Measurements from ENCODE around the gene ATP6V0A1.
"Not testable (repeated sequence)": the region's sequence is repeated elsewhere in the genome, so short reads cannot be mapped to it uniquely, and the experiment has no call there.

ATP6V0A1 gene

DNA sequence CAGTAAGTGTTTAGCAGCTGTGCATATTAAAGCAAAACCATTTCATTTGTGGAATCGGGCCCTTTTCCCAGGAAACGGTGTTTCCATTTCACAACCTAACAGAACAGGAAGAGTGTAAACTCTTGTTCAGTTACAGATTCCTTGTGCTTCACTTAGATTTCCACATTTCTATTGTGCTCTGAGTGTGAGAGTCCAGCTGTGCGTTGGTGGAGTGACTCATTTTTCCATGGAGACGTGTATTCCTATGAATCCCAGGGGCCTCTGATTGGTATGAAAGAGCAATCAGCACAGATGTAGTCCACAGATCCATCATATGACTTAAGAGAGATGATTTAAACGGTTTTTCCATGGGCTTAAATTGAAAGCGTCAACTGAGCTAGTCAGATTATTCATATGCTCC is 22.3 kb upstream of the ATP6V0A1 start:
- DNase-seq (ENCODE audit: low spot score) = no peak

DNA sequence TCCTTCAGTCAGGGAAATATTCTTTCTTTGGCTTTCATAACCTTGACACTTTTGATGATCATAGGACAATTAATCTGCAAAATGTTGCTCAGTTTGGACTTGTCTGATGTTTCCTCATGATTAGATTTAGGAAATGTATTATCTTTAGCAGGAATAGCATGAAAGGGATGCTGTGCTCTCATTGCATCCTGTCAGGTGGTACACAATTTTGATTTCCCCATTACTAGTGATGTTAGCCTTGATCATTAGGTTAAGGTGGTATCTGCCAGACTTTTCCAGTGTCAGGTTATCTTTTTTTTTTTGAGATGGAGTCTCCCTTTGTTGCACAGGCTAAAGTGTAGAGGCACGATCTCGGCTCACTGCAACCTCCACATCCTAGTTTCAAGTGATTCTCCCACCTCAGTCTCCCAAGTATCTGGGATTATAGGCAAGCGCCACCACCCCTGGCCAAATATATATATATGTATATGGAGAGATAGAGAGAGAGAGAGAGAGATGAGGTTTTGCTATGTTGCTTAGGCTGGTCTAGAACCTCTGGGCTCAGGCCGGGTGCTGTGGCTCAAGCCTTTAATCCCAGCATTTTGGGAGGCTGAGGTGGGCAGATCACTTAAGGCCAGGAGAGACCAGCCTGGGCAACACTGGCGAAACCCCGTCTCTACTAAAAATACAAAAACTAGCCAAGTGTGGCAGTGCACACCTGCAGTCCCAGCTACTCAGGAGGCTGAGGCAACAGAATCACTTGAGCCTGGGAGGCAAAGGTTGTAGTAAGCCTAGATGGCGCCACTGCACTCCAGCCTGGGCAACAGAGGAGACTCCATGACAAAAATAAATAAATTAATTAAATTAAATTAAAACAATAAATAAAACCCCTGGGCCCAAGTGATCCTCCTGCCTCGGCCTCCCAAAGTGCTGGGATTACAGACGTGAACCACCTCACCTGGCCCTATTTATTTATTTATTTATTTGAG is 19.8 kb upstream of the ATP6V0A1 start:
- DNase-seq (ENCODE audit: low spot score) = no peak

DNA sequence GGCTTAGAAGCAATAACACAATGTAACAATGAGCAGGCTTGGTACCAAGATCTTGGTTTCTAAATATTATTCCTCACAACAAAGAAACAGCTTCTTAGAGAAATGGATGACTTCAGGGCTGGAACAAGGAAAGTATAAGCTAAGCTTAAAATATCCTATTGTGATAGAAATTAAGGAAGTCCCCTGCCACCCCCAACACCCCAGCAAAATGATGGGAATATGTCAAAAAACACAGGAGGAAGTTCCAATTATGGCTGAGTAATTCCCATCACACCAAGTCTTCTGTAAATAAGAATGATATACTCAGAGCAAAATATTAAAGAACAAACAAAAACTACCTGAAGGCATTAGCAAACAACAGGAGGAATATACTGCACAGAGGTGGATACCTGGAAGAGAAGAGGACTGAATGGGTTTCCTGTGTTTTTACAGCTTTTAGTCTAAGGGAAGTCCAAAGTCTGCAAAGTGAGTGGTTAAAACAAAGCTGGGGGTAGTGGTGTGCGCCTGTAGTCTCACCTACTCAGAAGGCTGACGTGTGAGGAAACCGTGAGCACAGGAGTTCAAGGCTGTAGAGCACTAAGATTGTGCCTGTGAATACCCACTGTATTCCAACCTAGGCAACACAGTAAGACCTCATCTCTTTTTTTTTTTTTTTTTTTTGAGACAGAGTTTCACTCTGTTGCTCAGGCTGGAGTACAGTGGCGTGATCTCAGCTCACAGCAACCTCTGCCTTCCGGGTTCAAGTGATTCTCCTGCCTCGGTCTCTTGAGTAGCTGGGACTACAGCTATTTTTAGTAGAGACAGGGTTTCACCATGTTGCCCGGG is 17.1 kb upstream of the ATP6V0A1 start:
- DNase-seq (ENCODE audit: low spot score) = no peak

DNA sequence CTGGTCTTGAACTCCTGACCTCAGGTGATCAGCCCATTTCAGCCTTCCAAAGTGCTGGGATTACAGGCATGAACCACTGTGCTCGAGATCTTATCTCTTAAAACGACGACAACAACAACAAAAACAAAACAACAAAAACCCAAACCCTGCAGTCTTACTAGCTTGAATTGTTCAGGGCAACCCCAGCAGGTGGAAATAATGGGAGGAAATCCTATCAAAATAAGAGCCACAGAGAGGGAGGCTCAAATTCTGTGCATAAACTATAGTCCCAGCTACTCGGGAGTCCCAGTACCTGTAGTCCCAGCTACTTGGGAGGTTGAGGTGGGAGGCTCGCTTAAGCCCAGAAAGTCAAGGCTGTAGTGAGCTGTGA is 16.5 kb upstream of the ATP6V0A1 start:
- no peak for DNase-seq (ENCODE audit: low spot score)

DNA sequence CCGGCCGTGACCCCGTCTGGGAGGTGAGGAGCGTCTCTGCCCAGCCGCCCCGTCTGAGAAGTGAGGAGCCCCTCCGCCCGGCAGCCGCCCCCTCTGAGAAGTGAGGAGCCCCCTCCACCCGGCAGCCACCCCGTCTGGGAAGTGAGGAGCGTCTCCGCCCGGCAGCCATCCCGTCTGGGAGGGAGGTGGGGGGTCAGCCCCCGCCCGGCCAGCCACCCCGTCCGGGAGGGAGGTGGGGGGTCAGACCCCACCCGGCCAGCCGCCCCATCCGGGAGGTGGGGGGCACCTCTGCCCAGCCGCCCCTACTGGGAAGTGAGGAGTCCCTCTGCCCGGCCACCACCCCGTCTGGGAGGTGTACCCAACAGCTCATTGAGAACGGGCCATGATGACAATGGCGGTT is 9.5 kb upstream of the ATP6V0A1 start:
- DNase-seq (ENCODE audit: low spot score) = not testable (repeated sequence)

DNA sequence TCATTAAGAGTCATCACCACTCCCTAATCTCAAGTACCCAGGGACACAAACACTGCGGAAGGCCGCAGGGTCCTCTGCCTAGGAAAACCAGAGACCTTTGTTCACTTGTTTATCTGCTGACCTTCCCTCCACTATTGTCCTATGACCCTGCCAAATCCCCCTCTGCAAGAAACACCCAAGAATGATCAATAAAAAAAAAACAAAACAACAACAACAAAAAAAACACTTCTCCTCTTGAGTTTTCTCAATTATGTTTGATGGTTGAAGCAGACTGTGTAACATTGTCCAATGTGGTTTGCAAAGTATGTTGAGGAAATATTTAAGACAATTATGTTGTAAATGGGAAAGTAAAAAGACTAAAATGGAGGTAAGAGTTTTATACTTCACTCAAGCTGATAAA is 8.8 kb upstream of the ATP6V0A1 start:
- DNase-seq (ENCODE audit: low spot score) = not testable (repeated sequence)

DNA sequence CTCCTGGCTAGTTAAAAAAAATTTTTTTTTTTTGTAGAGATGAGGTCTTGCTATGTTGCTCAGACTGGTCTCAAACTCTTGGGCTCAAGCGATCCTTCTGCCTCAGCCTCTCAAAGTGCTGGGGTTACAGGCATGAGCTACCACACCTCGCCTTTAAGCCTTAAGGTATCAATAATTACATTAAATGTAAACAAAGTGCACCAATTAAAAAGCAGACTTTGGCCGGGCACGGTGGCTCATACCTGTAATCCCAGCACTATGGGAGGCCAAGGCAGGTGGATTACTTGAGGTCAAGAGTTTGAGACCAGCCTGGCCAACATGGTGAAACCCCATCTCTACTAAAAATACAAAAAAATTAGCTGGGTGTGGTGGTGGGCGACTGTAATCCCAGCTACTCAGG is 7.4 kb upstream of the ATP6V0A1 start:
- not testable (repeated sequence) for DNase-seq (ENCODE audit: low spot score)

DNA sequence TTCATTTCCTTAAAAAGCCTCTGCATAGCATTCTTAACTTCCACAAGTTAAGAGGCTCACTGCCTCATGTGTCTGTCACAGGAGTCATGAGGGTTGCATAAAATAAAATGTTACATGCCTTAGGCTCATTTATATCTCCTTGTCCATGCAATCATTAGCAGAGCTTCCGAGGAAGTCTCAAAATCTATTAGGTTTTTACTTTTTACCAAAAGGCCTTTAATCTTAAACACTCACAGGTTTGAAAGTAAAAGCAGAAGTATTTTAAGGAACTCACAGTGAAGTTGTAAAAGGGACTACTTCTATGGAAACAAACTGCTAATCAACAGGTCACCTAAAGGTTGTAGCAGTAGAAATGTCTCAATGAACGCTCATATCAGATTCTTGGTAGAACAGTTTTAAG is 5.2 kb upstream of the ATP6V0A1 start:
- DNase-seq (ENCODE audit: low spot score) = no peak

DNA sequence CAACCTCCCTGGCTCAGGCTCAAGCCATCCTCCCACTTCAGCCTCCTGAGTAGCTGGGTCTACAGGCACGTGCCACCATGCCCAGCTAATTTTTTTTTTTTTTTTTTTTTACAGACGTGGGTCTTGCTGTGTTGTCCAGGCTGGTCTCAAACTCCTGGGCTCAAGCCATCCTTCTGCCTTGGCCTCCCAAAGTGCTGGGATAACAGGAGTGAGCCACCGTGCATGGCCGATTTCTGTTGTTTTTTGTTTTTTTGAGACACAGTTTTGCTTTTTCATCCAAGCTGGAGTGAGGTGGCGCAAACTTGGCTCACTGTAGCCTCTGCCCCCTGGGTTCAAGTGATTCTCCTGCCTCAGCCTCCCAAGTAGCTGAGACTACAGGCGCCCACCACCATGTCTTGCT is 3.7 kb upstream of the ATP6V0A1 start:
- DNase-seq (ENCODE audit: low spot score) = not testable (repeated sequence)

DNA sequence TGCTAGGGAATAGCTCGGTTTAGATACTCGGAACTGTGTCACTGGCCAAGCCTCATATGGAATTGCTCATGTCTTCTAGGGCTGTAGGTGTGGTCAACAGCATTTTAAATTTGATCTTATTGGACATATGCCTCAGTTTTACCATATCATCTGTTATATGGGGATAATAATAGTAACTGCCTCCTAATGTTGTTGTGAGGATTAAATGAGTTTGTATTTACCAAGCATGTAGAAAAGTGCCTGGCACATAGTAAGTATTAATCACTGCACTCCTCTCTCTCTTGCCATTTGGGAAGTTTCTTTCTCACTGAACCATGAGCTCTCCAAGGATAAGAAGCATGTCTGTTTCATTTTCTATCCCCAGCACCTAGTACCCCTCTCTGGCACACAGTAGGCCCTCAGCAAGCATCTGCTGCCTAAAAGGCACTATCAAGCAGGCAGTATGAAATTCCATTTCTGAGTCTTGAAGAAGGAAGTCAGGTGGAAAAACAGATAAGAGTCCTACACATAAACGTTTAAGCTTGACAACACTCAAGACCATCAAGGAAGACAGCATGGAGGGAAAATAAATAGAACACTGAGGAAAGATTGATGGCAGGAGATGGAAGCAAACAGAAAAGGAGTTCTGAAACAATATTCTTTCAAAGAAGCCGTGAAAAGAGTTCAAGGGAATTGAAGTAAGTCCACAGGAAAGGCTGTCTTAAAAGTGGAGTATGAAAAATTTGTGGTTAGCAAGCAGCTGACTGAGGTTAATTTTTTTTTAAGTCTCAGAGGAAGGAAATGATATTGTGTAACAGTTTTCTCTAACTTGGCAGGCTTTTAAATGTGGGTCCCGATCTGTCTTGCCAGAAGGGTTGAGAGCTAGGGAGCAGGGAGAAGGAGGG is 2.2 kb upstream of the ATP6V0A1 start:
- DNase-seq (ENCODE audit: low spot score) = no peak

DNA sequence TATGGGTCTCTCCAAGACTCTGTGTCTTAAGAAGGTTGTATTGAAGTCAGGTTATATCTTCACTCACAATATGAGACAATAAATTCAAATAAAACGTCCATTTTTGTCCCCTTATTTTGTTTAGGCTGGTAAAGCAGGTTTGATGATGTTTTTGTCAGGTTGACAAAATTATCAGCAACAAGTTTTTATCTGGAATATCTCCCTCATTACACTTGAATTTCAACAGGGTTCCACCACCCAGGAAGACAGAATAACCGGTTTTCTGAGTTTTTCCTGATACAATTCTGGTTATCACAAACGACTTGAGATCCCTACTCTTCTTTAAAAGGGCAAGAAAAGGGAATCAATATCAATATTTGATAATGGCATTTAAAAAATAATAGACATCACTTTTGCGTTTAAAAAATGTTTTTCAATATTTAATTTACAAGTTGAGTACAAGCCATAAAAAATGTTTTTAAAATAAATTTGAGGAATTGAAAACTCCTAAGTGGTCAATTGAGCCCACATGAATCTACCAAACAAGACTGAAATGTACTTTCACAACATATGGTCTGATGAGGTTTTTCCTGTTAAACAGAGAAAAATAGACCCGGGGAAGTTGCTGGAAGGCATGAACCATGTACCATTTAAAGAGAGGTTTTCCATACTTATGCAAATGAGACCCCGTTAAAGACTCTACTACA is 1.4 kb upstream of the ATP6V0A1 start:
- no peak for DNase-seq (ENCODE audit: low spot score)

DNA sequence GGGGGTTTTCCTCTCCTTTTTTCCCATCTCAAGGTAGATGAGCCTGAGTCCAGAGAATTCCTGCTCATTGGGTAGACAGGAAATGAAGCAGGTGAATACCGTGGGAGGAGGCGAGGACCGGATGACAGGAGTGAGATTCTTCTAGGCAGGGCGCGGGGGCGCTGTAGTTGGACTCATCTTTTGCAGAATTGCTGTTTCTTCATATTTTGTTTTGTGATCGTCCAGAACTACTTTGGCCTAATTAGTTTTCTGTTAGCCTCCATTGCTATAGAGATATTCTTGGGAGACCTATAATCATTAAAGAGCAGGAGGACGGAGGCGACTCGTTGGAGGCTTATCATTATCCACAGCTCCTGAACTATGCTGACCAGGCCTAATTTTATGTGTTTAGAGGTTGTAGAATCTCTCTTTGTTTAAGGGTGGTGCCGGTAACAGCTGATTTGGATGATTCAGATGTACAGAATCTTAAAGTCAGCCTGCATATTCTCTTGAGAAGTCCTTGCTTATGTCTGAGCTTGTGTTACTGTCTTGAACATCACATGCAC is 650 bp downstream of the ATP6V0A1 start:
- DNase-seq (ENCODE audit: low spot score) = peak; percentile 61

DNA sequence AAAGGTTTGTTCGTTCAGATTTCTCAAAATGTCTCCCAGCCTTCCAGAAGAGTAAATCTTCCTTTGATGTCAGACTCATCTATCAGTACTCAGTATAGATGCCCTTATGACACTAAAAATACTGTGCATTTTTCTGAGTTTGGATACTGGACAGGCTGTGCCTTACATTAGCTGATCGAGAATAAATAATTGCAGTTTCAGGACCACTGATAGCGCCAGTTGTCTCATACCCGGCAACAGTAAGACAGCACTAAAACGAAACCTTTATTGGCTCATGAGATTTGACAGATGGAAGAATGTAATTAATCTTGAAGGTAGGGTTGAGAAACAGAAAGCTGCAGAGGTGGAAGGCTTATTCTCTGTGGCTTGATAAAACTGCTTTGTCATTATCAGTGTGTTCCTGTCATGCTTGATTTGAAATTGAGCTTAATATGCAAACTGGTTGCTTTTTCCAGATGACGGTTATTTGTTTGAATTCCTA is 1.2 kb downstream of the ATP6V0A1 start:
- peak; percentile 31 for DNase-seq (ENCODE audit: low spot score)

DNA sequence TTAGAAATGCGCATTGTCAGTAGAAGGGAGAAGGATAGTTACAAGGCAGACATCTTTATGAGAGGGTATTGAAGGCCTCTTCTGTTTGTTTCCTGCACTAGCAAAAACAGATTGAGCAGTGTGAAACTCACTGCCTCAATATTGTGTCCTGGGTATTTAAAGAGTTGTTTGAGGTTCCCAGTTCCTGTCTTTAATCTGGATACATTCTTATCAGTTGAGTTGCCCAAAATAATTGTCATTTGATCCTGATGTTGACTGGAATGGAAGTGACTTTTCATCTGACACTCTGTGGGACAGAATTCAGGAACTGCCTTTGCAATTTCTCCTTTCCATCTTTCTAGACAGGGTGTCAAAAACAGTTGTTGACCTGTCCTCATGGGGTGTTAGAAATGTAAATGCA is 1.7 kb downstream of the ATP6V0A1 start:
- DNase-seq (ENCODE audit: low spot score) = no peak

DNA sequence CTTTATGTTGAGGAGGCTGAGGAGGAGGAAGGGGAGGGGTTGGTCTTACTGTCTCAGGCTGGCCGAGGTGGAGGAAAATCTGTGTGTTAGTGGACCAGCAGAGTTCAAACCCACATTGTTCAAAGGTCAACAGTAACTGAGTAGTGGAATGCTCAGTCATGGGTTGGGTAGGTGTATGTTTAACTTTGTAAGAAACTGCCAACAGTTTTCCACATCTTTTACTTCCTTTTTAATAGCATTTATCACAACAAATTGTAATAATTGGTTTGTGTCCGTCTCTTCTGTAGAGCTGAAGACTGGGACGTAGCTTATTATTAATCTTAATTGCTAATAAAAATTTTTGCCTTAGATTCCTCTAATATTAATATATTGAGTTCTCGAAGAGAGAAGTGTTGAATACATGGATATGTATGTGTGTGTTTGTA is 5.3 kb downstream of the ATP6V0A1 start:
- DNase-seq (ENCODE audit: low spot score) = no peak

DNA sequence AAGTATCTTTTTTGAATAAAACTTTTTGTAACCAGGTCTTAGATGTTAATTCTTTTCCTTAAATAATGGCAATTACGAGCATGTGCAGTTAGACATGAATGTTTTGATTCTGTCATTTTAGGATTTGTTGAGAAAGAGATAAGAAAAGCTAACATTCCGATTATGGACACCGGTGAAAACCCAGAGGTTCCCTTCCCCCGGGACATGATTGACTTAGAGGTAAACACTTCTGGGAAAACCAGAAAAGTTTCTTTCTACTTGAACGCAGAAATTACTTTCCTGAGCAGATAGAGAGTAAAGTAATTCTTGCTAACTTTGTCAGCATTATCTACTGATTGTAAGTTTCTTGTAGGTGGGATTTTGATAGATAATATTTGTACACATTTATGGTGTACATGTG is 9.2 kb downstream of the ATP6V0A1 start:
- no peak for DNase-seq (ENCODE audit: low spot score)

DNA sequence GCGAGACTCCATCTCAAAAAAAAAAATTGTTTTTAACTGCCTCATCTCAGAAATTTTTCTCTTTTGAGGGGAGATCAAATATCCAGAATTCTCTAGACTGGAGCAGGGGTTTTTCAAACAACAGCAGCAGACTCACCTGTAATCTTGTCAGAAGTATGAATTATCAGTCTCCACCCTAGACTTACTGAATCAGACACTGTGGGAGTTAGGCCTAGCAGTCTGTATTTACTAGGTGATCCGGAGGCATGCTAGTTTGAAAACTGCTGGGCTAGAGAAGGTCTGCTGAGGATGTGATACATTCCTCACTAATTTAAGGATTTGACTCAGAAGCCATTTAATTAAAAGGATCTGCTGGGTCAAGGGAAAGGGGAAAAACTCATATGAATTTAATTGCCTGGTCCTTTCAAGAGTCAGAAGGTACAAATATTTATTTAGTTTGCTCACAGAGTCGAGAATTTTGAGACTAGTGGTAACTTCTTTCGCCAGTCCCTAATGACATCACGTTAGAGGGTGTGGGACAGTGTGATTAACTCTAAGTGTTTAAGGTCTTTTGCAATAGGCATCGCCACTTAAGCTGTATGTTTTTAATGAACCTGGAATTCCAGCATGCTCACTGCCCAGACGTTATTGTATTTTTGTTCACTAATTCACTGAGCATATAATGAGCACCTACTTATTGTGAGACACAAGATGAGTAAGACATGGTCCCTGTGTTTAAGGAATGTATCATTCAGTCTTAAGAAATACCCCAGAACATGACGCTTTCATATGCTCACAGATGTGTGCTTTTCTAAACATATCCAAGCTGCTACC is 14.2 kb downstream of the ATP6V0A1 start:
- no peak for DNase-seq (ENCODE audit: low spot score)

DNA sequence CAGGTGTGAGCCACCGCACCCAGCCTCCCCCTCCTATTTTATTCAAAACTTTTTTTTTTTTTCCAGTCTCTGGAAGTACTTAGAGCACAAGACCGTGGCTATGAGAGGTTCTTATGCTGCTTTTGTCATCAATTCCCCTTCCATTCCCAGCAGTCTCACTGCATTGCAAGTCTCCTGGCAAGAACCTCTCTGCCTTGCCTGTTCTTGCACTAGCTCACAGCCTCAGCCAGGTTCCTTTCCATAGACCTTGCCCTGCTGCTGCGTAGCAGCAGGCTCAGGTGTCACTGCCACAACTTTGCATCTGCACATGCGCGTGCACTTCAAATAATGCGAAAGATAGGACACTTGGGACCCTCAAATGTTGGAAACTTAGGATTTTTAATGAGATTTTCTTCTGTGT is 15.6 kb downstream of the ATP6V0A1 start:
- no peak for DNase-seq (ENCODE audit: low spot score)

DNA sequence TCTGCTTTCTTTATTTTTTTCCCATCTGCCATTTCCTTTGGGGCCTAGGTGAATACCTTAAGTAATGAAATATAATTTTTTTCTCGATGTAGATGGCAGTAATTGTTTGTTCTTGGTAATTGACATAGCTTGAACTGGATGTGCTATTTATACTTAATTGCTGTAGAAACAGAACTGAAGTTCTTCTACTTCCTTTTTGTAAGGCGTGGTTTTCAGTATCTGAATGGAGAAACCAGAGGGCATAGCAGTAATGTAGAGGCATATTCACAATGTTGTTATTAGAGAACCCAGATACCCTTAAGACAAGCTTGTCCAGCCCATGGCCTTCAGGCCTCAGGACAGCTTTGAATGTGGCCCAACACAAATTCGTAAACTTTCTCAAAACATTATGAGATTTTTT is 16.4 kb downstream of the ATP6V0A1 start:
- DNase-seq (ENCODE audit: low spot score) = no peak

DNA sequence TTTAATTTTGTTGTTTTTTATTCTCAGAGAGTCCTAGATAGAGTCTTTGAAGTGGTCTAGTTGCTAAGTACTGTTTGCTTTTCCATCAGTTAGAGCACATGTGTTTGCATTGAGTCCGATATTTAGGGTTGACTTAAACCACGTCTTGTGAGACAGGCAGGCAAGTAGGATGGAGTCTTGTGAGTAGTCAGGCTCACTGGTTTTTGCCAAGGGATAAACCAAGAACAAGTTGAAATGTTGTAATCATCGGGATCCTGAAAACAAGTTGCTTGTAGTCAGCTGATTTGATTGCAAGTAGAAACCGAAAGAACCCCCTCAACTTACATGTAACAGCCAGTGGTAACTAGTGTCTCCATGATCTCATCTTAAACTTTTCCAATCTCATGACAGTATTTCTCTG is 17.2 kb downstream of the ATP6V0A1 start:
- DNase-seq (ENCODE audit: low spot score) = no peak
